ENCODE measurements around the gene ACTR6. TPM values are rescaled to one million over a fixed set of nuclear protein-coding genes. Genes with fewer than 3 reads are reported as not detected.
A peak's percentile ranks its signal among the peaks of the same experiment; 100 is the strongest.

Gene ACTR6
- total and polyA plus RNA-seq, 10 of the 15 experiments (the other 5 are each of a cell fraction or from before 2014, with no cell fraction given), result 17.4 to 62.4 (median 40.5) TPM

- TF ChIP-seq E4F1 (IDR thresholded peaks at IDR 0.05; ENCODE audit: borderline replicate concordance, partially characterized antibody) (no peak), RAD21 (IDR thresholded peaks at IDR 0.05; ENCODE audit: insufficient read depth, low read depth, low read length) (0 out of 2 replicates have a peak, but pooled peaks have one; percentile 5), KLF5 (IDR thresholded peaks at IDR 0.05; ENCODE audit: partially characterized antibody) (no peak), IKZF2 (IDR thresholded peaks at IDR 0.05) (no peak), HCFC1 (IDR thresholded peaks at IDR 0.05; ENCODE audit: low read length) (no peak)
These were observed 37.0 kb upstream of the ACTR6 start (continued) for GRCh38 chr12:100163416-100164152.

DNA sequence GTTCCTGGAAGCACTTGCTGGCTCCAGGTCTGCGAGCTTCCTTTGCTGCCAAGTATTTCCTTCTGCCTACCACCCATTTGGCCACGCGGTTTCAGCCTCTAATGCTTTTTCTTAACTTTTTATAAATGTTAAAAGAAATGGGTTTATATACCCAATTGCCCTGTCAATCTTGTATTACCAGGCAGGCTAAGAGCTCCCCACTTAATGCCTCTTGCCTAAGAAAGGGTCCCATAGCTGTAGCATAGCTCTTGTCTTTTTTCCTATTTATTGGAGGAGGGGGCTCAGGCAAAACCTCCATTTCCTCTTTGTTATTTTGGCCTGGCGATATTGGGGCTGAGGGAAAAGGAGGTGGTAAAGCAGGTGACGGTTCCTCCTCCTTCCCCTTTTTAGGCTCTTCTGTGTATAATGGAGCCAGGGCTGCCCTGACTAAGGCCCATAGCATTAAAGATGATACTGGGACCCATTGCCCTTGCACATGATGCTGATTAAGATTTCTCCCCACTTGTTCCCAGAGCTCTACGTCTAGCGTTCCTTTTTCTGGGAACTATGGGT is 36.4 kb upstream of the ACTR6 start:
- TF ChIP-seq RBBP5 (conservative IDR thresholded peaks at IDR 0.05) (no peak), PKNOX1 (IDR thresholded peaks at IDR 0.05) (peak; percentile 43; the same call in 1 of the 2 replicates)
- Histone ChIP-seq H3K4me1 (ENCODE audit: control insufficient read depth, insufficient read depth, low read length) (0 out of 2 replicates have a peak, but pooled peaks cover 3% of the 10 kb centered on the region), H3K27ac (ENCODE audit: control insufficient read depth, insufficient read depth) (no peak overlapping the region; the same call in 1 of the 2 replicates), H4K20me1 (ENCODE audit: control insufficient read depth, insufficient read depth) (no peaks in the 10 kb centered on the region), H3K79me2 (ENCODE audit: control insufficient read depth, insufficient read depth, low read length) (no peaks in the 10 kb centered on the region), H3K27me3 (replicated peaks in 1 of 2; ENCODE audit: control insufficient read depth in 2 of 2, insufficient read depth in 2 of 2, low read length in 1 of 2) (no peaks in the 10 kb centered on the region), H3K4me2 (ENCODE audit: control insufficient read depth, insufficient read depth) (peak overlapping the region; percentile 64), H3K9me3 (replicated peaks; ENCODE audit: control insufficient read depth, insufficient read depth, low read length) (no peaks in the 10 kb centered on the region), H3K9ac (ENCODE audit: control insufficient read depth, insufficient read depth, low read length) (no peak overlapping the region), H3K36me3 (ENCODE audit: control insufficient read depth in 2 of 2, insufficient read depth in 2 of 2, low read length in 1 of 2) (no peaks in the 10 kb centered on the region), H2AFZ (ENCODE audit: control insufficient read depth, low read depth, low read length) (peak overlapping the region; percentile 65), H3K4me3 (no peak overlapping the region)
- in situ Hi-C loops (cut with MboI), result no loop called here
- BruUV-seq (replicated peaks), result no TSS peak
- no peak for DNase-seq (ENCODE audit: low read depth, low spot score)
- intact Hi-C loops (cut with micrococcal nuclease; ENCODE audit: unreplicated experiment), result no loop called here
- ChIA-PET CTCF (interaction anchor here (0.9 to 4.3 kb wide), 8 partner anchors 10 to 391 kb away, joined by 3 to 47 read pairs (median 6); partner anchors contain the start of gene ACTR6), SMC1A (ENCODE audit: uncharacterized antibody, unreplicated experiment) (interaction anchor here (0.6 to 1.7 kb wide), 7 partner anchors 10 to 1208 kb away, joined by 3 to 4 read pairs (median 3); partner anchors contain the start of gene ACTR6), POLR2A (interaction anchor here (1.7 kb wide), 1 partner anchor 25 kb away, joined by 3 read pairs; no protein-coding TSS in a partner anchor), RAD21 (ENCODE audit: unreplicated experiment) (interaction anchor here (0.8 to 1.5 kb wide), 2 partner anchors 21 to 26 kb away, joined by 3 read pairs; no protein-coding TSS in a partner anchor)
- peak; percentile 12; the same call in 2 of the 3 replicates for ATAC-seq
- no peak for FAIRE-seq
- WGBS (ENCODE audit: insufficient coverage, insufficient replicate concordance, low lambda C conversion rate, missing lambda C conversion rate), result 52% methylated on average over 7 of the region's 7 CpGs

Data from GM12878 (cell line).